Astrocyte (in vitro differentiated cells and primary cell): ENCODE data around the gene GBF1. TPM values are rescaled to one million over a fixed set of nuclear protein-coding genes. Genes with fewer than 3 reads are reported as not detected.
A peak's percentile ranks its signal among the peaks of the same experiment; 100 is the strongest.

Experiments
- DNase-seq: peaks from one replicate; pipeline ENCODE4 v3.0.0-alpha.2; 2010; ENCODE audit warnings: low read depth
- FAIRE-seq: peaks from 2 replicates; lab custom pipeline; 2011; peaks lifted over from hg19 to GRCh38; lab: Jason Lieb, UNC
- H2AFZ ChIP-seq: 2 replicates; pipeline ENCODE4 v1.6.0; 2012; ENCODE audit warnings: low read depth, low read length, inconsistent platforms
- H3K27ac ChIP-seq: 2 replicates; pipeline ENCODE4 v1.5.1; 2011; ENCODE audit warnings: low read depth, low read length, inconsistent platforms
- H3K27me3 ChIP-seq: 2 replicates; pipeline ENCODE4 v1.6.0; 2011; ENCODE audit warnings: low read length, inconsistent platforms; ENCODE audit not compliant: insufficient read depth
- H3K36me3 ChIP-seq: 2 replicates; pipeline ENCODE4 v1.5.1; 2011; ENCODE audit warnings: low read length, inconsistent platforms; ENCODE audit not compliant: insufficient read depth
- H3K4me1 ChIP-seq: 2 replicates; pipeline ENCODE4 v1.5.1; 2011; ENCODE audit warnings: low read length, inconsistent platforms; ENCODE audit not compliant: insufficient read depth
- H3K4me2 ChIP-seq: 2 replicates; pipeline ENCODE4 v1.6.0; 2012; ENCODE audit warnings: low read length, inconsistent platforms
- H3K4me3 ChIP-seq: 2 replicates; pipeline ENCODE4 v1.5.1; 2011; ENCODE audit warnings: low read depth, mild to moderate bottlenecking, low read length, inconsistent platforms; ENCODE audit not compliant: insufficient read depth
- H3K79me2 ChIP-seq: 2 replicates; pipeline ENCODE4 v1.6.0; 2012; ENCODE audit warnings: mild to moderate bottlenecking, low read length, inconsistent platforms; ENCODE audit not compliant: insufficient read depth
- H3K9ac ChIP-seq: 2 replicates; pipeline ENCODE4 v1.6.0; 2012; ENCODE audit warnings: mild to moderate bottlenecking, low read length, inconsistent platforms
- H3K9me3 ChIP-seq: 2 replicates; pipeline ENCODE4 v1.5.1; 2012; ENCODE audit warnings: low read depth, mild to moderate bottlenecking, low read length, inconsistent platforms; ENCODE audit not compliant: insufficient read depth
- H4K20me1 ChIP-seq: 2 replicates; pipeline ENCODE4 v1.6.0; 2012; ENCODE audit warnings: low read length, inconsistent platforms; ENCODE audit not compliant: insufficient read depth
- H3K27ac Mint-ChIP-seq: one replicate; pipeline ENCODE4 v1.8.0; 2021; ENCODE audit warnings: mild to moderate bottlenecking, mixed read lengths; ENCODE audit not compliant: unreplicated experiment
- H3K27me3 Mint-ChIP-seq: one replicate; pipeline ENCODE4 v1.8.0; 2021; ENCODE audit warnings: low read depth, mixed read lengths; ENCODE audit not compliant: unreplicated experiment
- H3K36me3 Mint-ChIP-seq: one replicate; pipeline ENCODE4 v1.8.0; 2021; ENCODE audit warnings: low read depth, mixed read lengths; ENCODE audit not compliant: unreplicated experiment
- H3K4me1 Mint-ChIP-seq: one replicate; pipeline ENCODE4 v1.8.0; 2021; ENCODE audit warnings: low read depth, mixed read lengths; ENCODE audit not compliant: unreplicated experiment
- H3K4me3 Mint-ChIP-seq: one replicate; pipeline ENCODE4 v1.8.0; 2021; ENCODE audit warnings: mild to moderate bottlenecking, moderate library complexity, mixed read lengths; ENCODE audit not compliant: unreplicated experiment
- H3K9me3 Mint-ChIP-seq: one replicate; pipeline ENCODE4 v1.8.0; 2021; ENCODE audit warnings: mild to moderate bottlenecking, mixed read lengths; ENCODE audit not compliant: unreplicated experiment
- CTCF ChIP-seq: IDR thresholded peaks from 2 replicates; pipeline ENCODE4 v1.5.1; 2011; ENCODE audit warnings: low read depth, mild to moderate bottlenecking, inconsistent platforms, low read length, moderate library complexity; ENCODE audit not compliant: insufficient read depth
- EZH2 ChIP-seq: IDR thresholded peaks from 2 replicates; pipeline ENCODE4 v1.6.1; 2012; ENCODE audit warnings: mild to moderate bottlenecking, low read length, inconsistent platforms; ENCODE audit not compliant: insufficient read depth
- total RNA-seq: library from RNA; stranded (reverse); gene quantifications from 2 replicates; pipeline ENCODE4 v1.2.1, GENCODE V29; 2021

The GBF1 gene
- total RNA-seq, 1 donor from 2014 or later = 72.8 TPM

- FAIRE-seq = no peak
- Histone ChIP-seq H3K4me1 (peaks cover 19% of the 10 kb centered on the region), H3K4me2 (no peak overlapping the region), H2AFZ (no peak overlapping the region), H3K9me3 (no peaks in the 10 kb centered on the region), H3K4me3 (no peak overlapping the region), H3K27me3 (peaks cover 10% of the 10 kb centered on the region), H3K36me3 (no peaks in the 10 kb centered on the region), H4K20me1 (no peaks in the 10 kb centered on the region), H3K79me2 (peaks cover 13% of the 10 kb centered on the region), H3K9ac (no peak overlapping the region), H3K27ac (no peak overlapping the region)
- H3K4me3 Mint-ChIP-seq = peak overlapping the region; percentile 66
- peaks cover 2% of the 10 kb centered on the region for H3K27me3 Mint-ChIP-seq
- H3K9me3 Mint-ChIP-seq = no peaks in the 10 kb centered on the region
- TF ChIP-seq CTCF = no peak
- TF ChIP-seq EZH2 = no peak
- no peak for DNase-seq
- no peaks in the 10 kb centered on the region for H3K36me3 Mint-ChIP-seq
- no peak overlapping the region for H3K27ac Mint-ChIP-seq
- H3K4me1 Mint-ChIP-seq = peaks cover 11% of the 10 kb centered on the region
These were observed 147.0 kb downstream of the GBF1 start for GRCh38 chr10:102392306-102392705.

GRCh38 chr10:102393411-102394078, 148.2 kb downstream of the GBF1 start:
- H3K4me3 Mint-ChIP-seq = peak overlapping the region; percentile 85
- H2AFZ ChIP-seq = peak overlapping the region; percentile 29

More at GRCh38 chr10:102393411-102394078, 148.2 kb downstream of the GBF1 start:
- Histone ChIP-seq H4K20me1 (no peaks in the 10 kb centered on the region), H3K36me3 (no peaks in the 10 kb centered on the region), H3K4me3 (peak overlapping the region; percentile 74), H3K9me3 (no peaks in the 10 kb centered on the region), H3K27ac (peak overlapping the region; percentile 89), H3K9ac (peak overlapping the region; percentile 94), H3K4me1 (peaks cover 19% of the 10 kb centered on the region), H3K27me3 (peaks cover 10% of the 10 kb centered on the region), H3K4me2 (peak overlapping the region; percentile 100), H3K79me2 (peaks cover 13% of the 10 kb centered on the region)
- TF ChIP-seq EZH2 = no peak
- no peak for TF ChIP-seq CTCF
- Mint-ChIP-seq H3K9me3 (no peaks in the 10 kb centered on the region), H3K36me3 (peaks cover 4% of the 10 kb centered on the region), H3K4me1 (peaks cover 14% of the 10 kb centered on the region), H3K27ac (peak overlapping the region; percentile 81), H3K27me3 (peaks cover 2% of the 10 kb centered on the region)
- no peak for DNase-seq
- no peak for FAIRE-seq
